Measurements from ENCODE around the gene SLC28A1.

Gene SLC28A1

GRCh38 chr15:84980196-84981053 is 96.0 kb downstream of the SLC28A1 start:
- H3K4me3 ChIP-seq (ENCODE audit: control insufficient read depth, low read depth, low read length), result peak overlapping the region; percentile 80
- peak; percentile 72 for DNase-seq (ENCODE audit: low read depth)
- TF ChIP-seq, protein P1, sequence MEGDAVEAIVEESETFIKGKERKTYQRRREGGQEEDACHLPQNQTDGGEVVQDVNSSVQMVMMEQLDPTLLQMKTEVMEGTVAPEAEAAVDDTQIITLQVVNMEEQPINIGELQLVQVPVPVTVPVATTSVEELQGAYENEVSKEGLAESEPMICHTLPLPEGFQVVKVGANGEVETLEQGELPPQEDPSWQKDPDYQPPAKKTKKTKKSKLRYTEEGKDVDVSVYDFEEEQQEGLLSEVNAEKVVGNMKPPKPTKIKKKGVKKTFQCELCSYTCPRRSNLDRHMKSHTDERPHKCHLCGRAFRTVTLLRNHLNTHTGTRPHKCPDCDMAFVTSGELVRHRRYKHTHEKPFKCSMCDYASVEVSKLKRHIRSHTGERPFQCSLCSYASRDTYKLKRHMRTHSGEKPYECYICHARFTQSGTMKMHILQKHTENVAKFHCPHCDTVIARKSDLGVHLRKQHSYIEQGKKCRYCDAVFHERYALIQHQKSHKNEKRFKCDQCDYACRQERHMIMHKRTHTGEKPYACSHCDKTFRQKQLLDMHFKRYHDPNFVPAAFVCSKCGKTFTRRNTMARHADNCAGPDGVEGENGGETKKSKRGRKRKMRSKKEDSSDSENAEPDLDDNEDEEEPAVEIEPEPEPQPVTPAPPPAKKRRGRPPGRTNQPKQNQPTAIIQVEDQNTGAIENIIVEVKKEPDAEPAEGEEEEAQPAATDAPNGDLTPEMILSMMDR (conservative IDR thresholded peaks at IDR 0.05; ENCODE audit: control insufficient read depth, insufficient read depth, low read depth, low read length), result no peak

DNA sequence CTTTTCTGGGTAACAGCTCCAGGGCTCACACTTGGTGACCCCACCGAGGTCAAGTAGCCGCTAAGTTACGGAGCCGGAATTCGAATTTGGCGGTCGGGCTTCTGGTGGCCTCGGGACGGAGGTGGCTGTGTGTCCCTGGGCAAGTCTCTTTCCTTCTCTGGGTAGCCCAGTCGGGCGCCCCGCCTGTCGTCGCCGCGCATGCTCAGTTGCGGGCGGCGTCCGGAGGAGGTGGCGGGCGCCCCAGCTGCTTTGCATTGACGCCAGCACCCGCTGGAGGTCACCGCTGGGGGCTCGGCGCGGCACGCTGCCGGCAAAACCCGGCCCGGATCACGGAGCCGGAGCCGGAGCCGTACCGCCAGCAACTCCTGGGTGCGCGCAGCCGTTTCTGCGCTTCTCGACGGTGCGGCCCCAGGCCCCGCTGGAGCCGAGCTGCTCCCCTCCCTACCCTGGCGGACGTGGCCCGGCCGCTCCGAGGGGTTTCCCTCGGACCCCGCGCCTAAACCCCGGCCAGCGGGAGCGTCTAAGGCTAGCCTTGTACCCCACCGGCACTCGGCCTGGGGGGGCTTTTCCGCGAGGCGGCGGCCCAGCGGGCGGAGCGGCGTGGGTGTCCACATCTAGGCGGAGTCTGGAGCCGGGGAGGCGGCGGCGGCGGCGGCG is 96.7 kb downstream of the SLC28A1 start:
- TF ChIP-seq, protein P1 (conservative IDR thresholded peaks at IDR 0.05; ENCODE audit: control insufficient read depth, insufficient read depth, low read depth, low read length), result no peak
- peak; percentile 93 for DNase-seq (ENCODE audit: low read depth)

DNA sequence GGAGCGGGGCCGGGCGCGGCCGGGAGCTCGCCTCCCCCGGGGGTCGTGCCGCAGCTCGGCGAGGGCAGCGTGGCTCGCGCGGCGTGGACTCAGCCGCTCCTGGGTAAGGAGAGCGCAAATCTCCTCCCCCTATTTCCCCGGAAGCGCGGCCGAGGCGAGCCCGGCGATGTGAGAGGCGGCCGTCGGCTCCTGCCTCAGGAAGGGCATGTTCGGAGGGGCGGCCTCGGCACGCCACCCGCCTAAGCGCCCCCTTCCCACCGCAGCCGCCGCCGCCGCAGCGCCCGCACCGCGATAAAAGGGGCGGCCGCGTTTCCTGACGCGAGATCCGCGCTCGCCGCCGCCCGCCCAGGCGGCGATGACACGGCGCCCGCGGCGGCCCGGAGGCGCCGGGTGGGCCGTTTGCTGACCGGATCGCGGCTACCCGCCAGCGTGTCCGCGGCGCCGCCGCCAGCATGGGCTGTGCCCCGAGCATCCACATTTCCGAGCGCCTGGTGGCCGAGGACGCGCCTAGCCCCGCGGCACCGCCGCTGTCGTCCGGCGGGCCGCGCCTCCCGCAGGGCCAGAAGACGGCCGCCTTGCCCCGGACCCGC is 97.3 kb downstream of the SLC28A1 start, which contains the start of gene PDE8A:
Gene PDE8A, plus strand, starts transcription at position 146 of the 590 bp plus-strand sequence. Its CDS starts 307 bp downstream, at position 453.
- peak within 1 kb of the TSS; percentile 80 for H3K4me3 ChIP-seq (ENCODE audit: control insufficient read depth, low read depth, low read length)
- TF ChIP-seq, protein P1 (conservative IDR thresholded peaks at IDR 0.05; ENCODE audit: control insufficient read depth, insufficient read depth, low read depth, low read length), result no peak
- peak; percentile 21 for DNase-seq (ENCODE audit: low read depth)

More for the DNA sequence above, 96.7 kb downstream of the SLC28A1 start:
- peak overlapping the region; percentile 80 for H3K4me3 ChIP-seq (ENCODE audit: control insufficient read depth, low read depth, low read length)

DNA sequence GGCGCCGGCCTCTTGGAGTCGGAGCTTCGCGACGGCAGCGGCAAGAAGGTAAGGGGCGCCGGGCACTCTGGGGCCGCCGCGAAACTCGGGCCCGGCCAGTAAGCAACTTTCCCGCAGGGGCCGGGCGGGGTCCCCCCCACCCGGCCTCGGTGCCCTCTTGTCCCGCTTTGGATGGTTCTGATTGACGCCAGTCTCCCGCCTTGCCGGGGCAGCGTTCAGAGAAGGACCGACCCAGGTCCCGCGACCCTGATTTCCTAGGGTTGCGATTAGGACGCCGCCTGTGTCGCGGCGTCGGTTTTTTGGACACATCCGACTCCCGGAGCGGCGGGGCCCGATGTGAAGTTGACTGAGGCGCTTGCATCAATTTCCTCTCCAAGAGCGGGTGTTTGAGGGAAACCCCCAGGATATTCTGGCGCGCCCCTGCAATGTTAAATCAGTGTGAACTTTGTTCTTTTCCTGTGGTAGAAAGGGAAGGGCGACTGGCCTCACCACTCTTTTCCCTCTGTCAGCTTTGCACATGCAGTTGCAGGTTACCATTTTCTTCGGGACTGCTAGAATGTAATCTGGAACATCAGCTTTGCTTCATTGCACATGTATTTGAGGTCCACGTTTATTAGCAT is 97.9 kb downstream of the SLC28A1 start:
- H3K4me3 ChIP-seq (ENCODE audit: control insufficient read depth, low read depth, low read length), result peak overlapping the region; percentile 62
- peak; percentile 28 for DNase-seq (ENCODE audit: low read depth)
- TF ChIP-seq, protein P1 (conservative IDR thresholded peaks at IDR 0.05; ENCODE audit: control insufficient read depth, insufficient read depth, low read depth, low read length), result no peak

GRCh38 chr15:84983294-84983693 is 98.8 kb downstream of the SLC28A1 start:
- TF ChIP-seq, protein P1 (conservative IDR thresholded peaks at IDR 0.05; ENCODE audit: control insufficient read depth, insufficient read depth, low read depth, low read length), result no peak
- DNase-seq (ENCODE audit: low read depth), result no peak
- H3K4me3 ChIP-seq (ENCODE audit: control insufficient read depth, low read depth, low read length), result peak overlapping the region; percentile 62

GRCh38 chr15:84983711-84984110 is 99.2 kb downstream of the SLC28A1 start:
- TF ChIP-seq, protein P1 (conservative IDR thresholded peaks at IDR 0.05; ENCODE audit: control insufficient read depth, insufficient read depth, low read depth, low read length), result no peak
- DNase-seq (ENCODE audit: low read depth), result no peak
- H3K4me3 ChIP-seq (ENCODE audit: control insufficient read depth, low read depth, low read length), result no peak overlapping the region

Measured in fibroblast of mammary gland (primary cell).